WTC11 (cell line): ENCODE results near the gene SVOPL. TPM values are rescaled to one million over a fixed set of nuclear protein-coding genes. Genes with fewer than 3 reads are reported as not detected.

Source experiments
- ATAC-seq: fragments of 200-7000 bp; cut with Tn5 transposase; 2 replicates; pipeline ENCODE4 v1.10.0; 2021; ENCODE audit warnings: mild to moderate bottlenecking, moderate library complexity
- CTCF ChIA-PET: fragments of 300-600 bp; sonication (Branson Sonifier 250); formaldehyde crosslinking; loops from one replicate; lab custom pipeline; 2021; ENCODE audit warnings: antibody characterized with exemption; lab: Charles Lee
- POLR2A ChIA-PET: fragments of 350-600 bp; sonication (Branson Sonifier 250); formaldehyde crosslinking; loops from one replicate; lab custom pipeline; 2021; ENCODE audit warnings: antibody characterized with exemption; lab: Charles Lee
- DNase-seq: peaks from one replicate; pipeline ENCODE4 v3.0.0; 2021; ENCODE audit warnings: low spot score
- H3K27ac Mint-ChIP-seq: 2 replicates; pipeline ENCODE4 v1.8.0; 2021; ENCODE audit warnings: mixed read lengths
- H3K27me3 Mint-ChIP-seq: 2 replicates; pipeline ENCODE4 v1.8.0; 2021; ENCODE audit warnings: low read depth, mild to moderate bottlenecking, moderate library complexity, mixed read lengths
- H3K36me3 Mint-ChIP-seq: 2 replicates; pipeline ENCODE4 v1.8.0; 2021; ENCODE audit warnings: mixed read lengths
- H3K4me1 Mint-ChIP-seq: 2 replicates; pipeline ENCODE4 v1.8.0; 2022; ENCODE audit warnings: mixed read lengths
- H3K4me3 Mint-ChIP-seq: 2 replicates; pipeline ENCODE4 v1.8.0; 2021; ENCODE audit warnings: mild to moderate bottlenecking, moderate library complexity, mixed read lengths
- H3K9me3 Mint-ChIP-seq: 2 replicates; pipeline ENCODE4 v1.8.0; 2021; ENCODE audit warnings: mixed read lengths
- ATF1 ChIP-seq: sonication (generic); formaldehyde crosslinking; IDR thresholded peaks from 2 replicates; pipeline ENCODE4 v1.8.1; 2023; ENCODE audit warnings: mild to moderate bottlenecking, moderate library complexity, missing genetic modification reagents
- ESRRA ChIP-seq: sonication (generic); formaldehyde crosslinking; IDR thresholded peaks from 2 replicates; pipeline ENCODE4 v1.8.1; 2022; ENCODE audit warnings: mild to moderate bottlenecking, missing genetic modification reagents, borderline replicate concordance
- ETV6 ChIP-seq: sonication (generic); formaldehyde crosslinking; IDR thresholded peaks from 2 replicates; pipeline ENCODE4 v1.8.1; 2022; ENCODE audit warnings: mild to moderate bottlenecking, missing genetic modification reagents
- FOXJ3 ChIP-seq: sonication (generic); formaldehyde crosslinking; IDR thresholded peaks from 2 replicates; pipeline ENCODE4 v1.9.0; 2021; ENCODE audit warnings: missing genetic modification reagents, mild to moderate bottlenecking, borderline replicate concordance
- FOXP1 ChIP-seq: sonication (generic); formaldehyde crosslinking; IDR thresholded peaks from 2 replicates; pipeline ENCODE4 v1.8.0; 2022; ENCODE audit warnings: missing genetic modification reagents, mild to moderate bottlenecking, moderate library complexity, borderline replicate concordance
- KAT7 ChIP-seq: sonication (generic); formaldehyde crosslinking; IDR thresholded peaks from 2 replicates; pipeline ENCODE4 v1.8.1; 2023; ENCODE audit warnings: missing genetic modification reagents, mild to moderate bottlenecking, borderline replicate concordance
- MXD4 ChIP-seq: fragments of 250-450 bp; sonication (Bioruptor Pico); IDR thresholded peaks from 2 replicates; pipeline ENCODE4 v1.8.0; 2021; ENCODE audit warnings: mild to moderate bottlenecking, moderate library complexity, borderline replicate concordance
- NFATC4 ChIP-seq: fragments of 250-450 bp; sonication (Bioruptor Pico); IDR thresholded peaks from 2 replicates; pipeline ENCODE4 v1.9.0; 2021; ENCODE audit warnings: mild to moderate bottlenecking
- NFYB ChIP-seq: sonication (generic); formaldehyde crosslinking; conservative IDR thresholded peaks from 2 replicates; pipeline ENCODE4 v1.8.0; 2022; ENCODE audit warnings: low read depth, missing genetic modification reagents
- NR1H2 ChIP-seq: sonication (generic); formaldehyde crosslinking; IDR thresholded peaks from 2 replicates; pipeline ENCODE4 v1.9.0; 2021; ENCODE audit warnings: mild to moderate bottlenecking, moderate library complexity, missing genetic modification reagents
- NR3C1 ChIP-seq: sonication (generic); formaldehyde crosslinking; conservative IDR thresholded peaks from 2 replicates; pipeline ENCODE4 v1.8.1; 2023; ENCODE audit warnings: low read depth, mild to moderate bottlenecking, missing genetic modification reagents
- PRRX2 ChIP-seq: fragments of 250-450 bp; sonication (Bioruptor Pico); IDR thresholded peaks from 2 replicates; pipeline ENCODE4 v1.8.0; 2021; ENCODE audit warnings: mild to moderate bottlenecking
- SMAD4 ChIP-seq: sonication (generic); formaldehyde crosslinking; IDR thresholded peaks from 2 replicates; pipeline ENCODE4 v1.8.0; 2022; ENCODE audit warnings: mild to moderate bottlenecking, missing genetic modification reagents
- SOX15 ChIP-seq: fragments of 250-450 bp; sonication (Bioruptor Pico); IDR thresholded peaks from 2 replicates; pipeline ENCODE4 v1.9.0; 2021; ENCODE audit warnings: mild to moderate bottlenecking
- SP1 ChIP-seq: sonication (generic); formaldehyde crosslinking; conservative IDR thresholded peaks from 2 replicates; pipeline ENCODE4 v1.8.1; 2022; ENCODE audit warnings: missing genetic modification reagents
- TP53 ChIP-seq: sonication (generic); formaldehyde crosslinking; IDR thresholded peaks from 2 replicates; pipeline ENCODE4 v1.8.1; 2023; ENCODE audit warnings: mild to moderate bottlenecking, missing genetic modification reagents
- ZNF263 ChIP-seq: sonication (generic); formaldehyde crosslinking; IDR thresholded peaks from 2 replicates; pipeline ENCODE4 v1.8.1; 2022; ENCODE audit warnings: low read depth, mild to moderate bottlenecking, moderate library complexity, missing genetic modification reagents
- ZNF416 ChIP-seq: fragments of 250-450 bp; sonication (Bioruptor Pico); IDR thresholded peaks from 2 replicates; pipeline ENCODE4 v1.9.0; 2021; ENCODE audit warnings: mild to moderate bottlenecking, inconsistent platforms
- total RNA-seq: library from RNA; stranded (reverse); gene quantifications from 3 replicates; pipeline ENCODE4 v1.2.3, GENCODE V29; 2021
- TF ChIP-seq, protein P1 (sequence below): fragments of 200-600 bp; IDR thresholded peaks from 2 replicates; pipeline ENCODE4 v1.8.0; 2022; ENCODE audit warnings: antibody characterized with exemption
- TF ChIP-seq, protein P2 (sequence below): fragments of 250-450 bp; sonication (Bioruptor Pico); IDR thresholded peaks from 2 replicates; pipeline ENCODE4 v1.8.0; 2021; ENCODE audit warnings: mild to moderate bottlenecking
- TF ChIP-seq, protein P3 (sequence below): sonication (generic); formaldehyde crosslinking; IDR thresholded peaks from 2 replicates; pipeline ENCODE4 v1.8.0; 2023; ENCODE audit warnings: missing genetic modification reagents
- TF ChIP-seq, protein P4 (sequence below): sonication (generic); formaldehyde crosslinking; IDR thresholded peaks from 2 replicates; pipeline ENCODE4 v1.8.0; 2022; ENCODE audit warnings: mild to moderate bottlenecking, missing genetic modification reagents
- TF ChIP-seq, protein P5 (sequence below): sonication (generic); formaldehyde crosslinking; IDR thresholded peaks from 2 replicates; pipeline ENCODE4 v1.8.0; 2022; ENCODE audit warnings: missing genetic modification reagents

The SVOPL gene
- total RNA-seq, 1 experiment from 2014 or later: 1.9 TPM

DNA sequence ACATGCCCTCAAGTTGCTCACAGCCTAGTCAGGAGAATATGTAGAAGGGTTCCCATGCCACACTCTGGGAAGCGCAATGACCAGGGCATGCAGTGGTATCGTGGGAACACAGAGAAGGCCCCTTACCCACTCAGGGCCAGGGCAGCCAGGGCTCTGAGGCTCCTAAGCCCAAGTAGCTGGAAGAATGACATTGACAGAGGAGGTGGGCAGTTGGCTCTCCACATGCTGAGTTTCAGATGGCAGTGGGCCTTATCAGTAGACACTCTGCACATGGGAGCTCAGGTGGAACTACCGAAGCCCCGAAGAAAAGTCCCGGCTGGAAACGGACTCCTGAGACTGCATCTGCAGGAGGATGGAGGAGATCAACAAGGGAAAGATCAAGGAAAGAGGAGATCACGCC is 15.7 kb upstream of the SVOPL start (continued):
- TF ChIP-seq, protein P1, sequence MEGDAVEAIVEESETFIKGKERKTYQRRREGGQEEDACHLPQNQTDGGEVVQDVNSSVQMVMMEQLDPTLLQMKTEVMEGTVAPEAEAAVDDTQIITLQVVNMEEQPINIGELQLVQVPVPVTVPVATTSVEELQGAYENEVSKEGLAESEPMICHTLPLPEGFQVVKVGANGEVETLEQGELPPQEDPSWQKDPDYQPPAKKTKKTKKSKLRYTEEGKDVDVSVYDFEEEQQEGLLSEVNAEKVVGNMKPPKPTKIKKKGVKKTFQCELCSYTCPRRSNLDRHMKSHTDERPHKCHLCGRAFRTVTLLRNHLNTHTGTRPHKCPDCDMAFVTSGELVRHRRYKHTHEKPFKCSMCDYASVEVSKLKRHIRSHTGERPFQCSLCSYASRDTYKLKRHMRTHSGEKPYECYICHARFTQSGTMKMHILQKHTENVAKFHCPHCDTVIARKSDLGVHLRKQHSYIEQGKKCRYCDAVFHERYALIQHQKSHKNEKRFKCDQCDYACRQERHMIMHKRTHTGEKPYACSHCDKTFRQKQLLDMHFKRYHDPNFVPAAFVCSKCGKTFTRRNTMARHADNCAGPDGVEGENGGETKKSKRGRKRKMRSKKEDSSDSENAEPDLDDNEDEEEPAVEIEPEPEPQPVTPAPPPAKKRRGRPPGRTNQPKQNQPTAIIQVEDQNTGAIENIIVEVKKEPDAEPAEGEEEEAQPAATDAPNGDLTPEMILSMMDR: no peak
- TF ChIP-seq PRRX2 (CRISPR knock-in tag): no peak
- no peak for TF ChIP-seq ETV6
- TF ChIP-seq SP1: no peak
- no peak for TF ChIP-seq SMAD4 (CRISPR knock-in tag)
- TF ChIP-seq ZNF263 (CRISPR knock-in tag): no peak
- TF ChIP-seq, protein P2, sequence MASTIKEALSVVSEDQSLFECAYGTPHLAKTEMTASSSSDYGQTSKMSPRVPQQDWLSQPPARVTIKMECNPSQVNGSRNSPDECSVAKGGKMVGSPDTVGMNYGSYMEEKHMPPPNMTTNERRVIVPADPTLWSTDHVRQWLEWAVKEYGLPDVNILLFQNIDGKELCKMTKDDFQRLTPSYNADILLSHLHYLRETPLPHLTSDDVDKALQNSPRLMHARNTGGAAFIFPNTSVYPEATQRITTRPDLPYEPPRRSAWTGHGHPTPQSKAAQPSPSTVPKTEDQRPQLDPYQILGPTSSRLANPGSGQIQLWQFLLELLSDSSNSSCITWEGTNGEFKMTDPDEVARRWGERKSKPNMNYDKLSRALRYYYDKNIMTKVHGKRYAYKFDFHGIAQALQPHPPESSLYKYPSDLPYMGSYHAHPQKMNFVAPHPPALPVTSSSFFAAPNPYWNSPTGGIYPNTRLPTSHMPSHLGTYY (CRISPR knock-in tag): no peak
- no peak for TF ChIP-seq ATF1 (CRISPR knock-in tag)
- no peak for TF ChIP-seq NFYB (CRISPR knock-in tag)
- TF ChIP-seq NFATC4: no peak
- TF ChIP-seq SOX15 (CRISPR knock-in tag): no peak
- TF ChIP-seq, protein P3, sequence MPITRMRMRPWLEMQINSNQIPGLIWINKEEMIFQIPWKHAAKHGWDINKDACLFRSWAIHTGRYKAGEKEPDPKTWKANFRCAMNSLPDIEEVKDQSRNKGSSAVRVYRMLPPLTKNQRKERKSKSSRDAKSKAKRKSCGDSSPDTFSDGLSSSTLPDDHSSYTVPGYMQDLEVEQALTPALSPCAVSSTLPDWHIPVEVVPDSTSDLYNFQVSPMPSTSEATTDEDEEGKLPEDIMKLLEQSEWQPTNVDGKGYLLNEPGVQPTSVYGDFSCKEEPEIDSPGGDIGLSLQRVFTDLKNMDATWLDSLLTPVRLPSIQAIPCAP (CRISPR knock-in tag): no peak
- TF ChIP-seq FOXP1 (CRISPR knock-in tag): no peak
- no peak for TF ChIP-seq ZNF416

DNA sequence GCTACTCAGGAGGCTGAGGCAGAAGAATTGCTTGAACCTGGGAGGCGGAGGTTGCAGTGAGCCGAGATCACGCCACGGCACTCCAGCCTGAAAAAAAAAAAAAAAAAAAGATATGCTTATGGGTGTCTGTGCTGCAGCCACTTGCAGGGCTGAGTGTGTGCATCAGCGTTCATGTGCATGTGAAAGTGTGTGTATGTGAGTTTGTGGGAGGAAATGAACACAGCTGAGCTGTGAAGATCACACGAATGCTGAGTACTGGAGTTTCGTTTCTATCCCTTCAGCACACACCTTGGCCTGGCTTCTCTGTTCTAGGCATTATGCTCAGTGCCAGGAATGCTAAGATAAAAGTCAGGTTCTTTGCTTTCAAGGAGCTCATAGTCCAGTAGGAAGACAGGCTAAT is 12.0 kb upstream of the SVOPL start:
- POLR2A ChIA-PET: no interaction called here
- H3K9me3 Mint-ChIP-seq: no peaks in the 10 kb centered on the region
- H3K27ac Mint-ChIP-seq: no peak overlapping the region
- TF ChIP-seq NR1H2 (CRISPR knock-in tag) (no peak), SOX15 (CRISPR knock-in tag) (no peak), NFYB (CRISPR knock-in tag) (no peak), FOXP1 (CRISPR knock-in tag) (no peak), MXD4 (CRISPR knock-in tag) (no peak), SMAD4 (CRISPR knock-in tag) (no peak), ESRRA (no peak), NR3C1 (CRISPR knock-in tag) (no peak), FOXJ3 (CRISPR knock-in tag) (no peak), KAT7 (CRISPR knock-in tag) (no peak), TP53 (CRISPR knock-in tag) (no peak)
- TF ChIP-seq, protein P1: no peak
- TF ChIP-seq, protein P4, sequence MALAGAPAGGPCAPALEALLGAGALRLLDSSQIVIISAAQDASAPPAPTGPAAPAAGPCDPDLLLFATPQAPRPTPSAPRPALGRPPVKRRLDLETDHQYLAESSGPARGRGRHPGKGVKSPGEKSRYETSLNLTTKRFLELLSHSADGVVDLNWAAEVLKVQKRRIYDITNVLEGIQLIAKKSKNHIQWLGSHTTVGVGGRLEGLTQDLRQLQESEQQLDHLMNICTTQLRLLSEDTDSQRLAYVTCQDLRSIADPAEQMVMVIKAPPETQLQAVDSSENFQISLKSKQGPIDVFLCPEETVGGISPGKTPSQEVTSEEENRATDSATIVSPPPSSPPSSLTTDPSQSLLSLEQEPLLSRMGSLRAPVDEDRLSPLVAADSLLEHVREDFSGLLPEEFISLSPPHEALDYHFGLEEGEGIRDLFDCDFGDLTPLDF (CRISPR knock-in tag): no peak
- TF ChIP-seq, protein P5, sequence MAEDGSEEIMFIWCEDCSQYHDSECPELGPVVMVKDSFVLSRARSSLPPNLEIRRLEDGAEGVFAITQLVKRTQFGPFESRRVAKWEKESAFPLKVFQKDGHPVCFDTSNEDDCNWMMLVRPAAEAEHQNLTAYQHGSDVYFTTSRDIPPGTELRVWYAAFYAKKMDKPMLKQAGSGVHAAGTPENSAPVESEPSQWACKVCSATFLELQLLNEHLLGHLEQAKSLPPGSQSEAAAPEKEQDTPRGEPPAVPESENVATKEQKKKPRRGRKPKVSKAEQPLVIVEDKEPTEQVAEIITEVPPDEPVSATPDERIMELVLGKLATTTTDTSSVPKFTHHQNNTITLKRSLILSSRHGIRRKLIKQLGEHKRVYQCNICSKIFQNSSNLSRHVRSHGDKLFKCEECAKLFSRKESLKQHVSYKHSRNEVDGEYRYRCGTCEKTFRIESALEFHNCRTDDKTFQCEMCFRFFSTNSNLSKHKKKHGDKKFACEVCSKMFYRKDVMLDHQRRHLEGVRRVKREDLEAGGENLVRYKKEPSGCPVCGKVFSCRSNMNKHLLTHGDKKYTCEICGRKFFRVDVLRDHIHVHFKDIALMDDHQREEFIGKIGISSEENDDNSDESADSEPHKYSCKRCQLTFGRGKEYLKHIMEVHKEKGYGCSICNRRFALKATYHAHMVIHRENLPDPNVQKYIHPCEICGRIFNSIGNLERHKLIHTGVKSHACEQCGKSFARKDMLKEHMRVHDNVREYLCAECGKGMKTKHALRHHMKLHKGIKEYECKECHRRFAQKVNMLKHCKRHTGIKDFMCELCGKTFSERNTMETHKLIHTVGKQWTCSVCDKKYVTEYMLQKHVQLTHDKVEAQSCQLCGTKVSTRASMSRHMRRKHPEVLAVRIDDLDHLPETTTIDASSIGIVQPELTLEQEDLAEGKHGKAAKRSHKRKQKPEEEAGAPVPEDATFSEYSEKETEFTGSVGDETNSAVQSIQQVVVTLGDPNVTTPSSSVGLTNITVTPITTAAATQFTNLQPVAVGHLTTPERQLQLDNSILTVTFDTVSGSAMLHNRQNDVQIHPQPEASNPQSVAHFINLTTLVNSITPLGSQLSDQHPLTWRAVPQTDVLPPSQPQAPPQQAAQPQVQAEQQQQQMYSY (CRISPR knock-in tag): no peak
- TF ChIP-seq, all 79 proteins: peak for 0
- Mint-ChIP-seq H3K4me1 (no peaks in the 10 kb centered on the region), H3K4me3 (no peak overlapping the region), H3K27me3 (no peaks in the 10 kb centered on the region), H3K36me3 (no peaks in the 10 kb centered on the region)
- CTCF ChIA-PET: no interaction called here
- ATAC-seq (no peak), DNase-seq (no peak)
